SK-N-MC (cell line): ENCODE measurements around the gene ITPR3.

Experiments used
- DNase-seq: peaks from one replicate; pipeline ENCODE4 v3.0.0-alpha.2; 2011; ENCODE audit warnings: low read depth, low spot score
- H3K27ac ChIP-seq: fragments of 200-600 bp; sonication (generic); 2 replicates; pipeline ENCODE4 v1.5.1; 2016; ENCODE audit warnings: mixed run types
- H3K36me3 ChIP-seq: fragments of 200-600 bp; sonication (generic); 2 replicates; pipeline ENCODE4 v1.6.1; 2017; ENCODE audit warnings: antibody characterized with exemption, low read length, mixed read lengths; ENCODE audit not compliant: insufficient read depth
- H3K4me3 ChIP-seq: fragments of 200-600 bp; sonication (generic); 2 replicates; pipeline ENCODE4 v1.5.1; 2016
- H3K9ac ChIP-seq: fragments of 200-600 bp; sonication (generic); 2 replicates; pipeline ENCODE4 v1.8.0; 2017; ENCODE audit warnings: mixed run types, mixed read lengths; ENCODE audit not compliant: insufficient read length
- H3K9me3 ChIP-seq: fragments of 200-600 bp; sonication (generic); 2 replicates; pipeline ENCODE4 v1.6.1; 2017; ENCODE audit warnings: low read depth, mild to moderate bottlenecking, antibody characterized with exemption, low read length, moderate library complexity, mixed read lengths
- EZH2 ChIP-seq: fragments of 200-600 bp; sonication (generic); IDR thresholded peaks from one replicate; pipeline ENCODE4 v1.6.1; 2017; ENCODE audit warnings: antibody characterized with exemption
- FOXP2 ChIP-seq: optimal IDR thresholded peaks from 2 replicates; pipeline ENCODE3; 2011; ENCODE audit warnings: mild to moderate bottlenecking, moderate library complexity; ENCODE audit not compliant: insufficient read depth; ENCODE audit errors: extremely low read length, control extremely low read depth
- POLR2AphosphoS5 ChIP-seq: IDR thresholded peaks from 2 replicates; pipeline ENCODE4 v1.6.1; 2012; ENCODE audit warnings: mild to moderate bottlenecking, low read depth, low read length, borderline replicate concordance

Gene ITPR3

DNA sequence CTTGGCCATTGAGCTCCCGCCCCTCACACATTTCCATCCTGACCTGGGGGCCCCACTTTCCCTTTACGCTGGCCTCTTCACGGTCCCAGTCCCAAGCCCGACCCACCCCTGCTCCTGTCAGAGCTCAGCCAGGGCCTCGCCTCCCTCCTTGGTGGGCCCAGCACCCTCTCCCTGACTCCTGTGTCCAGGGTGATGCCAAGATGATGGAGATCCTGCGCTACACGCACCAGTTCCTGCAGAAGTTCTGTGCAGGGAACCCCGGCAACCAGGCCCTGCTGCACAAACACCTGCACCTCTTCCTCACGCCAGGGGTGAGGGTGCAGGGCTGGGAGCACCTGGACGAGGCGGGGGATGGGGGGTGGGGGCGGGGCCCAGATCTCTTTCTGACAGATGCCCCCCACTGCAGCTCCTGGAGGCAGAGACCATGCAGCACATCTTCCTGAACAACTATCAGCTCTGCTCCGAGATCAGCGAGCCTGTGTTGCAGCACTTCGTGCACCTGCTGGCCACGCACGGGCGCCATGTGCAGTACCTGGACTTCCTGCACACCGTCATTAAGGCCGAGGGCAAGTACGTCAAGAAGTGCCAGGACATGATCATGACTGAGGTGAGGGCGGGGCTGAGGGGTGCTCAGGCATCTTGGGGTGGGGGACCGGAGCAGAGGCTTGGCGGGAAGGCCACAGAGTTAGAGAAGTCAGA is 57.3 kb downstream of the ITPR3 start:
- Histone ChIP-seq H3K4me3 (no peak overlapping the region), H3K9me3 (no peaks in the 10 kb centered on the region), H3K9ac (no peak overlapping the region), H3K27ac (no peak overlapping the region), H3K36me3 (peaks cover 36% of the 10 kb centered on the region; the same call in 1 of the 2 replicates)
- no peak for DNase-seq
- no peak for TF ChIP-seq EZH2
- TF ChIP-seq POLR2AphosphoS5: no peak
- TF ChIP-seq FOXP2: no peak

GRCh38 chr6:33678932-33679490 is 57.9 kb downstream of the ITPR3 start:
- no peak for TF ChIP-seq POLR2AphosphoS5
- TF ChIP-seq EZH2: no peak
- no peak for TF ChIP-seq FOXP2
- H3K27ac ChIP-seq: no peak overlapping the region
- no peaks in the 10 kb centered on the region for H3K9me3 ChIP-seq
- H3K36me3 ChIP-seq: peaks cover 39% of the 10 kb centered on the region; the same call in 1 of the 2 replicates
- H3K9ac ChIP-seq: no peak overlapping the region
- H3K4me3 ChIP-seq: no peak overlapping the region
- DNase-seq: no peak

DNA sequence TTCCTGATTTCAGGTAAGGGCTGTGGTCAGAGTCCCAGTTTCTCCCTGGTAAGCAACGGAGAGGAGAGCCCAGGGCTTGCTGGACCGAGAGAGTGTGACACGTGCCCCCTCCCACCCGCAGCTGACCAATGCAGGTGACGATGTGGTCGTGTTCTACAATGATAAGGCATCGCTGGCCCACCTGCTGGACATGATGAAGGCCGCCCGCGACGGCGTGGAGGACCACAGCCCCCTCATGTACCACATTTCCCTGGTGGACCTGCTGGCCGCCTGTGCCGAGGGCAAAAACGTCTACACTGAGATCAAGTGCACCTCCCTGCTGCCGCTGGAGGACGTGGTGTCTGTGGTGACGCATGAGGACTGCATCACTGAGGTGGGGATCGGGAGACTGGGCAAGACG is 58.6 kb downstream of the ITPR3 start:
- no peak overlapping the region for H3K9ac ChIP-seq
- H3K27ac ChIP-seq: no peak overlapping the region
- no peaks in the 10 kb centered on the region for H3K9me3 ChIP-seq
- no peak for DNase-seq
- peaks cover 46% of the 10 kb centered on the region; the same call in 1 of the 2 replicates for H3K36me3 ChIP-seq
- no peak overlapping the region for H3K4me3 ChIP-seq
- TF ChIP-seq FOXP2 (no peak), EZH2 (no peak), POLR2AphosphoS5 (no peak)

- no peak overlapping the region for H3K9ac ChIP-seq
- no peak overlapping the region for H3K27ac ChIP-seq
- no peak for DNase-seq
- no peak for TF ChIP-seq POLR2AphosphoS5
- no peak for TF ChIP-seq EZH2
- TF ChIP-seq FOXP2: no peak
- H3K9me3 ChIP-seq: no peaks in the 10 kb centered on the region
- H3K4me3 ChIP-seq: no peak overlapping the region
- peaks cover 57% of the 10 kb centered on the region; the same call in 1 of the 2 replicates for H3K36me3 ChIP-seq
These were observed 61.2 kb downstream of the ITPR3 start for GRCh38 chr6:33682341-33682740.

DNA sequence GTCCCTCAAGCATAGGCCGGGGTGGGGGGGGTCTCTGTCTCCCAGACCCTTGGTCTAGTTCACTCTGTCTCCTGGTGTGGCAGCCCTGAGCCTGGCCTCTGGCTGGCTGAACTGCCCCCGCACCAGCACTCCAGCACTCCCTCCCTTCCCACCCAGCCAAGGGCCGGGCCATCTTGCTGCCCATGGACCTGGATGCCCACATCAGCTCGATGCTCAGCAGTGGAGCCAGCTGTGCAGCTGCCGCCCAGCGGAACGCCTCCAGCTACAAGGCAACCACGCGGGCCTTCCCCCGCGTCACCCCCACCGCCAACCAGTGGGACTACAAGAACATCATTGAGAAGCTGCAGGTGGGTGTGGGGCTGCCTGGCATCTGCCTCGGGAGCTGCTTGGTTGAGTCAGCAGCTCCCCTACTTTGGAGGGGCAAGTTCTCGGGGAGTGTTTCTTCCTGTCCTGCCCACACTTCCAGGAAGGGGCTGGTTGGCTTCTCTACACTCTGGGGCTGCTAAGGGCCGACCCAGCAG is 62.0 kb downstream of the ITPR3 start:
- no peaks in the 10 kb centered on the region for H3K9me3 ChIP-seq
- no peak for TF ChIP-seq FOXP2
- TF ChIP-seq EZH2: no peak
- TF ChIP-seq POLR2AphosphoS5: no peak
- DNase-seq: no peak
- peaks cover 53% of the 10 kb centered on the region; the same call in 1 of the 2 replicates for H3K36me3 ChIP-seq
- no peak overlapping the region for H3K9ac ChIP-seq
- H3K27ac ChIP-seq: no peak overlapping the region
- no peak overlapping the region for H3K4me3 ChIP-seq

DNA sequence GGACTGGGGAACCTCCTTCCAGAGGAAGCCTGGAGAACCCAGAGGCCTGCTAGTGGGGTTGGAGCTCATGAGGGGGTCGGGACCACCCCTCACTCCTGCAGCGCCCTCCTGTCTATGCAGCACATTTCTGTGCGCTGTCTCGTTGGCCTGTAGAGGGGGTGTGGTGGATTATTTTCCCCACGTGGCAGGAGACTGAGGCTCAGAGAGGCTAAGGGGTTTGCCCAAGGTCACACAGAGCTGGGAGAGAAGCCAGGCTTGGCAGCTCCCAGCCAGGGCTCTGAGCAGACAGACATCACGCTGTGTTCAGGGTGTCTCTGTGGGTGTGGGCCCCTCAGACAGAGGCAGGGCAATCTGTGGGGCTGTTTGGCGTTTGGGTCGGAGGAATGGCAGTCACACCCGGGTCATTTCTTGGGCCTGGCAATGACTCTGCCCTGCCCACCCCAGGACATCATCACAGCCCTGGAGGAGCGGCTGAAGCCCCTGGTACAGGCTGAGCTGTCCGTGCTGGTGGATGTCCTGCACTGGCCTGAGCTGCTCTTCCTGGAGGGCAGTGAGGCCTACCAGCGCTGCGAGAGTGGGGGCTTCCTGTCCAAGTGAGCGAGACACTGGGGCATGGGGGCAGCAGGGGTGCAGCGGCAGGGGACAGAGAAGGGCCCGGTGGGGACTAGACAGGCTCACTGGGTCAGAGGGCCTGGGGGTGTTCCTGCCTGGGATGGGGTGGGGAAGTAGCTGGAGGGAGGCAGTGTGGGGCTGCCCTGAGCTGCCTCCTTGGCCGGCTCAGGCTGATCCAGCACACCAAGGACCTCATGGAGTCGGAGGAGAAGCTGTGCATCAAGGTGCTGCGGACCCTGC is 62.7 kb downstream of the ITPR3 start:
- H3K9me3 ChIP-seq: no peaks in the 10 kb centered on the region
- no peak overlapping the region for H3K4me3 ChIP-seq
- TF ChIP-seq FOXP2 (no peak), EZH2 (no peak), POLR2AphosphoS5 (no peak)
- no peak for DNase-seq
- H3K9ac ChIP-seq: no peak overlapping the region
- no peak overlapping the region for H3K27ac ChIP-seq
- peaks cover 52% of the 10 kb centered on the region; the same call in 1 of the 2 replicates for H3K36me3 ChIP-seq

DNA sequence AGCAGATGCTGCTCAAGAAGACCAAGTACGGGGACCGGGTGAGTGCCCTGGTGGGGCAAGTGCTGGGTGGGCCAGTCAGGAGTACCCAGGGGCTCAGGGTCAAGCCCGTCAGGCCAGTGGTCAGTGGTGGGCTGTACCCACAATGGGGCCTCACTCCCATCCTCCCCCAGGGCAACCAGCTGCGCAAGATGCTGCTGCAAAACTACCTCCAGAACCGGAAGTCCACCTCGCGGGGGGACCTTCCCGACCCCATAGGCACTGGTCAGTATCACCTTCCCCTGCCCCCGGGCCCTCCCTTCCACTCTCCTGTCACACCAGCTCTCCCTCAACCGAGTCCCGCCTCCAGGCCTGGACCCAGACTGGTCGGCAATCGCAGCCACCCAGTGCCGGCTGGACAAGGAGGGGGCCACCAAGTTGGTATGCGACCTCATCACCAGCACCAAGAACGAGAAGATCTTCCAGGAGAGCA is 63.3 kb downstream of the ITPR3 start:
- H3K36me3 ChIP-seq: peaks cover 54% of the 10 kb centered on the region; the same call in 1 of the 2 replicates
- H3K9ac ChIP-seq: no peak overlapping the region
- no peaks in the 10 kb centered on the region for H3K9me3 ChIP-seq
- H3K4me3 ChIP-seq: no peak overlapping the region
- TF ChIP-seq EZH2: no peak
- no peak for TF ChIP-seq POLR2AphosphoS5
- no peak for TF ChIP-seq FOXP2
- no peak for DNase-seq
- no peak overlapping the region for H3K27ac ChIP-seq

GRCh38 chr6:33684983-33685382 is 63.9 kb downstream of the ITPR3 start:
- no peak for DNase-seq
- no peak overlapping the region for H3K27ac ChIP-seq
- peaks cover 53% of the 10 kb centered on the region; the same call in 1 of the 2 replicates for H3K36me3 ChIP-seq
- no peak overlapping the region for H3K4me3 ChIP-seq
- TF ChIP-seq POLR2AphosphoS5 (no peak), FOXP2 (no peak), EZH2 (no peak)
- no peak overlapping the region for H3K9ac ChIP-seq
- no peaks in the 10 kb centered on the region for H3K9me3 ChIP-seq
